Measurements from ENCODE around the gene SNRPA. TPM values are rescaled to one million over a fixed set of nuclear protein-coding genes. Genes with fewer than 3 reads are reported as not detected.
A peak's percentile ranks its signal among the peaks of the same experiment; 100 is the strongest.

The SNRPA gene
- total and polyA plus RNA-seq, 2 of the 13 experiments (the other 11 are each of a cell fraction or from before 2014, with no cell fraction given) = 59.6 to 162 TPM

DNA sequence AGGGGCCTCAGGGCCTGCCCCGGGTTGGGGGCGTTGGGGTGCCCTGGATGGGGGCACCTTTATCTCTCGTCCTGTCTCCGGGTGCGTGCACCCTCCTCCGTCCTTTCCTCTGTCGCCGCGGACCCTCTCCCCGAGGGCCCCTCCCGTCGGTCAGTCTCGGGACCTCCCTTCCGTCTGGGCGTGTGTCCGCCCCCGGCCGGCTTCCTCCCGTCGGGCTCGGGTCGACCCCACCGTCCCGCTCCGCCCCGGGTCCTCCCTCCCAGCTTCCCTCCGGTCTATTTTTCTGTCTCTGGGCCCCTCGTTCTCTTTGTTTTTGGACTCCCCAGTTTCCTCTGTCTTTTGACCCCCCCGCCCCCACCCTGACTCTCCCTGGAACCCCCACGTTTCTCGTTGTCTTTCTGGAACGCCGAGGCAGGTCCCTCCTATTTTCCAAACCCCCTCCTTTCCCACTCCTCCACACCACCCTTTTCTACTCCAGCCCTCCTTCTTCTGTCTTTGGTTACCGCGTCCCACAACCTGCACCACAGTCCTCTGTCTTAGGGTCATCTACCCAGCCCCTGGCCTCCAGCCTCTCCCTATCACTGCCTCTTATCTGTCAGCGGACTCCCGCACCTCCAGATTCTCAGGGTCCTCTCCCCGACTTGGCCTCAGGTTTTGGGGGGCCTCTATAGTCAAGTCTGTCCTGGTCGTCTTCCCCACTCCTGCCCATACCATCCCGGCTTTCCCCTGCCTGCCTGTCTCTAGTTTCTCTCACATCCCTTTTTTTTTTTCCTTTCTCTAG is 48.7 kb downstream of the SNRPA start (continued):
- TF ChIP-seq, protein P1, sequence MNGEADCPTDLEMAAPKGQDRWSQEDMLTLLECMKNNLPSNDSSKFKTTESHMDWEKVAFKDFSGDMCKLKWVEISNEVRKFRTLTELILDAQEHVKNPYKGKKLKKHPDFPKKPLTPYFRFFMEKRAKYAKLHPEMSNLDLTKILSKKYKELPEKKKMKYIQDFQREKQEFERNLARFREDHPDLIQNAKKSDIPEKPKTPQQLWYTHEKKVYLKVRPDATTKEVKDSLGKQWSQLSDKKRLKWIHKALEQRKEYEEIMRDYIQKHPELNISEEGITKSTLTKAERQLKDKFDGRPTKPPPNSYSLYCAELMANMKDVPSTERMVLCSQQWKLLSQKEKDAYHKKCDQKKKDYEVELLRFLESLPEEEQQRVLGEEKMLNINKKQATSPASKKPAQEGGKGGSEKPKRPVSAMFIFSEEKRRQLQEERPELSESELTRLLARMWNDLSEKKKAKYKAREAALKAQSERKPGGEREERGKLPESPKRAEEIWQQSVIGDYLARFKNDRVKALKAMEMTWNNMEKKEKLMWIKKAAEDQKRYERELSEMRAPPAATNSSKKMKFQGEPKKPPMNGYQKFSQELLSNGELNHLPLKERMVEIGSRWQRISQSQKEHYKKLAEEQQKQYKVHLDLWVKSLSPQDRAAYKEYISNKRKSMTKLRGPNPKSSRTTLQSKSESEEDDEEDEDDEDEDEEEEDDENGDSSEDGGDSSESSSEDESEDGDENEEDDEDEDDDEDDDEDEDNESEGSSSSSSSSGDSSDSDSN (CRISPR knock-in tag; IDR thresholded peaks at IDR 0.05) = peak; percentile 20; the same call in 1 of the 2 replicates
- TF ChIP-seq GABPB1 (CRISPR knock-in tag; IDR thresholded peaks at IDR 0.05) = peak; percentile 64; the same call in 1 of the 2 replicates
- no peak for TF ChIP-seq ZNF180 (CRISPR knock-in tag; IDR thresholded peaks at IDR 0.05; ENCODE audit: borderline replicate concordance, low read depth)
- TF ChIP-seq GABPA (IDR thresholded peaks at IDR 0.05; ENCODE audit: low read depth, low read length) = peak; percentile 31
- TF ChIP-seq GABPA (CRISPR knock-in tag; IDR thresholded peaks at IDR 0.05; ENCODE audit: low read depth) = no peak
- no peak for TF ChIP-seq RFX3 (CRISPR knock-in tag; IDR thresholded peaks at IDR 0.05)
- no peak for TF ChIP-seq RBM22 (optimal IDR thresholded peaks at IDR 0.05; ENCODE audit: low read length)
- 0 out of 2 replicates have a peak, but pooled peaks have one; percentile 12 for TF ChIP-seq HES4 (CRISPR knock-in tag; IDR thresholded peaks at IDR 0.05; ENCODE audit: borderline replicate concordance)
- 0 out of 2 replicates have a peak, but pooled peaks have one; percentile 8 for TF ChIP-seq DMAP1 (CRISPR knock-in tag; IDR thresholded peaks at IDR 0.05)
- no peak for TF ChIP-seq FOXM1 (CRISPR knock-in tag; IDR thresholded peaks at IDR 0.05)
- no peak for TF ChIP-seq ARID2 (CRISPR knock-in tag; IDR thresholded peaks at IDR 0.05; ENCODE audit: borderline replicate concordance)
- no peak for TF ChIP-seq MXD4 (CRISPR knock-in tag; IDR thresholded peaks at IDR 0.05)
- peak; percentile 69 for TF ChIP-seq HNRNPK (IDR thresholded peaks at IDR 0.05; ENCODE audit: low read depth, low read length, poor library complexity, severe bottlenecking)
- TF ChIP-seq, protein P2, sequence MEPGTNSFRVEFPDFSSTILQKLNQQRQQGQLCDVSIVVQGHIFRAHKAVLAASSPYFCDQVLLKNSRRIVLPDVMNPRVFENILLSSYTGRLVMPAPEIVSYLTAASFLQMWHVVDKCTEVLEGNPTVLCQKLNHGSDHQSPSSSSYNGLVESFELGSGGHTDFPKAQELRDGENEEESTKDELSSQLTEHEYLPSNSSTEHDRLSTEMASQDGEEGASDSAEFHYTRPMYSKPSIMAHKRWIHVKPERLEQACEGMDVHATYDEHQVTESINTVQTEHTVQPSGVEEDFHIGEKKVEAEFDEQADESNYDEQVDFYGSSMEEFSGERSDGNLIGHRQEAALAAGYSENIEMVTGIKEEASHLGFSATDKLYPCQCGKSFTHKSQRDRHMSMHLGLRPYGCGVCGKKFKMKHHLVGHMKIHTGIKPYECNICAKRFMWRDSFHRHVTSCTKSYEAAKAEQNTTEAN (CRISPR knock-in tag; conservative IDR thresholded peaks at IDR 0.05) = no peak
- no peak for TF ChIP-seq JDP2 (CRISPR knock-in tag; IDR thresholded peaks at IDR 0.05; ENCODE audit: borderline replicate concordance)

Data from HepG2 (cell line).